SK-N-SH treated with all-trans-retinoic acid at 6 μM for 48 hours (cell line): Measurements from ENCODE around the gene CEP43.

Source experiments
- ATAC-seq: fragments of 200-7000 bp; cut with Tn5 transposase; 3 replicates; pipeline ENCODE4 v1.9.1; 2020; ENCODE audit warnings: mild to moderate bottlenecking, moderate library complexity
- ARNTL ChIP-seq: fragments of 450-650 bp; formaldehyde crosslinking; IDR thresholded peaks from 2 replicates; pipeline ENCODE4 v1.5.0; 2020; ENCODE audit warnings: low read depth, mild to moderate bottlenecking, moderate library complexity, borderline replicate concordance
- BACH2 ChIP-seq: fragments of 250-450 bp; sonication (Bioruptor Pico); IDR thresholded peaks from 2 replicates; pipeline ENCODE4 v1.9.0; 2021; ENCODE audit warnings: mild to moderate bottlenecking, borderline replicate concordance
- CREB5 ChIP-seq: fragments of 250-450 bp; sonication (Bioruptor Pico); IDR thresholded peaks from 2 replicates; pipeline ENCODE4 v1.5.1; 2020; ENCODE audit warnings: low read depth, mild to moderate bottlenecking, moderate library complexity
- CSRNP3 ChIP-seq: fragments of 250-450 bp; sonication (Bioruptor Pico); IDR thresholded peaks from 2 replicates; pipeline ENCODE4 v1.5.1; 2021; ENCODE audit warnings: mild to moderate bottlenecking, moderate library complexity
- ESRRG ChIP-seq: fragments of 250-450 bp; sonication (Bioruptor Pico); IDR thresholded peaks from 2 replicates; pipeline ENCODE4 v1.6.1; 2021; ENCODE audit warnings: mild to moderate bottlenecking
- GLIS3 ChIP-seq: fragments of 250-450 bp; sonication (Bioruptor Pico); IDR thresholded peaks from 2 replicates; pipeline ENCODE4 v1.5.0; 2020; ENCODE audit warnings: mild to moderate bottlenecking, moderate library complexity
- ISL1 ChIP-seq: fragments of 250-450 bp; sonication (Bioruptor Pico); IDR thresholded peaks from 2 replicates; pipeline ENCODE4 v2.1.2; 2022; ENCODE audit warnings: mild to moderate bottlenecking, moderate library complexity
- OSR1 ChIP-seq: fragments of 250-450 bp; sonication (Bioruptor Pico); IDR thresholded peaks from 2 replicates; pipeline ENCODE4 v1.8.0; 2022; ENCODE audit warnings: moderate library complexity, mild to moderate bottlenecking, inconsistent platforms
- PATZ1 ChIP-seq: fragments of 250-450 bp; sonication (Bioruptor Pico); IDR thresholded peaks from 2 replicates; pipeline ENCODE4 v1.8.0; 2020; ENCODE audit warnings: mild to moderate bottlenecking, moderate library complexity, borderline replicate concordance
- POU6F1 ChIP-seq: fragments of 250-450 bp; sonication (Bioruptor Pico); IDR thresholded peaks from 2 replicates; pipeline ENCODE4 v1.8.0; 2021; ENCODE audit warnings: low read depth, mild to moderate bottlenecking, moderate library complexity, borderline replicate concordance
- SNAI2 ChIP-seq: fragments of 250-450 bp; sonication (Bioruptor Pico); IDR thresholded peaks from 2 replicates; pipeline ENCODE4 v1.5.0; 2020; ENCODE audit warnings: mild to moderate bottlenecking, moderate library complexity
- TCF4 ChIP-seq: fragments of 250-450 bp; sonication (Bioruptor Pico); IDR thresholded peaks from 2 replicates; pipeline ENCODE4 v1.8.0; 2021; ENCODE audit warnings: mild to moderate bottlenecking, moderate library complexity, borderline replicate concordance
- TOX ChIP-seq: fragments of 250-450 bp; sonication (Bioruptor Pico); IDR thresholded peaks from 2 replicates; pipeline ENCODE4 v1.8.0; 2021; ENCODE audit warnings: mild to moderate bottlenecking, moderate library complexity, borderline replicate concordance
- TSHZ2 ChIP-seq: fragments of 250-450 bp; sonication (Bioruptor Pico); IDR thresholded peaks from 2 replicates; pipeline ENCODE4 v1.5.0; 2020; ENCODE audit warnings: mild to moderate bottlenecking, moderate library complexity
- ZC3H10 ChIP-seq: fragments of 250-450 bp; sonication (Bioruptor Pico); IDR thresholded peaks from 2 replicates; pipeline ENCODE4 v1.5.1; 2021; ENCODE audit warnings: mild to moderate bottlenecking, moderate library complexity
- ZFP3 ChIP-seq: fragments of 250-450 bp; sonication (Bioruptor Pico); IDR thresholded peaks from 2 replicates; pipeline ENCODE4 v1.5.0; 2020; ENCODE audit warnings: mild to moderate bottlenecking, moderate library complexity
- ZFP30 ChIP-seq: fragments of 450-650 bp; formaldehyde crosslinking; IDR thresholded peaks from 2 replicates; pipeline ENCODE4 v1.5.0; 2022; ENCODE audit warnings: mild to moderate bottlenecking, moderate library complexity
- ZNF70 ChIP-seq: fragments of 450-650 bp; formaldehyde crosslinking; IDR thresholded peaks from 2 replicates; pipeline ENCODE4 v1.5.0; 2020; ENCODE audit warnings: mild to moderate bottlenecking, moderate library complexity
- ZNF8 ChIP-seq: fragments of 450-650 bp; formaldehyde crosslinking; IDR thresholded peaks from 2 replicates; pipeline ENCODE4 v1.5.0; 2020; ENCODE audit warnings: mild to moderate bottlenecking, moderate library complexity

Gene CEP43

GRCh38 chr6:166960609-166960978 is 38.6 kb upstream of the CEP43 start:
- no peak for ATAC-seq
- no peak for TF ChIP-seq TSHZ2 (CRISPR knock-in tag)
- no peak for TF ChIP-seq OSR1 (CRISPR knock-in tag)
- TF ChIP-seq TOX (CRISPR knock-in tag), result no peak
- no peak for TF ChIP-seq ARNTL (CRISPR knock-in tag)
- no peak for TF ChIP-seq BACH2 (CRISPR knock-in tag)
- no peak for TF ChIP-seq CREB5
- TF ChIP-seq ZFP30 (CRISPR knock-in tag), result no peak
- TF ChIP-seq ZFP3 (CRISPR knock-in tag), result no peak
- TF ChIP-seq ZC3H10 (CRISPR knock-in tag), result no peak
- no peak for TF ChIP-seq GLIS3 (CRISPR knock-in tag)
- no peak for TF ChIP-seq ESRRG (CRISPR knock-in tag)
- TF ChIP-seq POU6F1, result no peak
- no peak for TF ChIP-seq PATZ1 (CRISPR knock-in tag)
- TF ChIP-seq TCF4, result no peak
- no peak for TF ChIP-seq ISL1 (CRISPR knock-in tag)
- TF ChIP-seq CSRNP3 (CRISPR knock-in tag), result no peak

- TF ChIP-seq ZNF70 (CRISPR knock-in tag), result no peak
- TF ChIP-seq ESRRG (CRISPR knock-in tag), result no peak
- TF ChIP-seq PATZ1 (CRISPR knock-in tag), result no peak
- no peak for TF ChIP-seq ISL1 (CRISPR knock-in tag)
- TF ChIP-seq CSRNP3 (CRISPR knock-in tag), result no peak
- no peak for TF ChIP-seq ZNF8
- no peak for TF ChIP-seq CREB5
- TF ChIP-seq ARNTL (CRISPR knock-in tag), result no peak
- no peak for TF ChIP-seq SNAI2 (CRISPR knock-in tag)
- TF ChIP-seq GLIS3 (CRISPR knock-in tag), result no peak
- TF ChIP-seq, all 23 proteins: peak for 0
- ATAC-seq, result no peak
Observed at GRCh38 chr6:166966268-166966667, 32.9 kb upstream of the CEP43 start.
